PFSK-1 (cell line): ENCODE data around the gene MARS2.

Experiments
- FOXP2 ChIP-seq: optimal IDR thresholded peaks from 2 replicates; pipeline ENCODE3; 2011; ENCODE audit warnings: borderline replicate concordance, control low read depth, inconsistent platforms; ENCODE audit not compliant: insufficient read depth; ENCODE audit errors: extremely low read length, extremely low read depth
- REST ChIP-seq, 2 experiments: IDR thresholded peaks; 2 replicates each; pipeline versions ENCODE4 v1.6.1 to v1.8.0; 2011 to 2012; ENCODE audit warnings: low read depth in 2 of 2, low read length in 2 of 2, control low read depth in 1 of 2, inconsistent platforms in 1 of 2, mild to moderate bottlenecking in 1 of 2, moderate library complexity in 1 of 2; ENCODE audit not compliant: insufficient read depth in 1 of 2
- SIN3A ChIP-seq: IDR thresholded peaks from 2 replicates; pipeline ENCODE4 v1.6.1; 2012; ENCODE audit warnings: mild to moderate bottlenecking, low read length, moderate library complexity, borderline replicate concordance; ENCODE audit not compliant: insufficient read depth
- TAF1 ChIP-seq: IDR thresholded peaks from 2 replicates; pipeline ENCODE4 v1.6.1; 2012; ENCODE audit warnings: low read length, control low read depth, borderline replicate concordance; ENCODE audit not compliant: insufficient read depth

GRCh38 chr2:197674591-197674990 lies 30.6 kb upstream of the MARS2 start:
- TF ChIP-seq REST (IDR thresholded peaks at IDR 0.05; ENCODE audit: insufficient read depth in 1 of 2, low read depth in 2 of 2, low read length in 2 of 2) = no peak
- TF ChIP-seq TAF1 = no peak
- no peak for TF ChIP-seq FOXP2
- no peak for TF ChIP-seq SIN3A
